HepG2 (cell line): Measurements from ENCODE around the gene MTMR3. TPM values are rescaled to one million over a fixed set of nuclear protein-coding genes. Genes with fewer than 3 reads are reported as not detected.
A peak's percentile ranks its signal among the peaks of the same experiment; 100 is the strongest.

Experiments
- ATF4 ChIP-seq, 2 experiments: fragments of 450-650 bp in 1 of 2; sonication (generic) in 1 of 2; formaldehyde crosslinking; IDR thresholded peaks; 2 replicates each; pipeline versions ENCODE4 v1.5.0 to v1.8.0; 2020 to 2022; ENCODE audit warnings: mild to moderate bottlenecking in 1 of 2, missing genetic modification reagents in 1 of 2
- CCDC6 ChIP-seq: sonication (generic); formaldehyde crosslinking; IDR thresholded peaks from 2 replicates; pipeline ENCODE4 v1.8.1; 2022; ENCODE audit warnings: mild to moderate bottlenecking, missing genetic modification reagents, moderate library complexity
- DZIP1 ChIP-seq: sonication (generic); formaldehyde crosslinking; IDR thresholded peaks from 2 replicates; pipeline ENCODE4 v1.5.0; 2020; ENCODE audit warnings: mild to moderate bottlenecking, missing genetic modification reagents
- FOXK2 ChIP-seq: fragments of 450-650 bp; IDR thresholded peaks from 2 replicates; pipeline ENCODE4 v1.6.1; 2016
- HIVEP1 ChIP-seq: sonication (generic); formaldehyde crosslinking; IDR thresholded peaks from 2 replicates; pipeline ENCODE4 v1.4.0; 2020; ENCODE audit warnings: mild to moderate bottlenecking, missing genetic modification reagents
- HNRNPH1 ChIP-seq: fragments of 200-400 bp; formaldehyde crosslinking; optimal IDR thresholded peaks from 2 replicates; pipeline ENCODE3; 2017; ENCODE audit warnings: mild to moderate bottlenecking, low read depth, low read length
- HOXA5 ChIP-seq: sonication (generic); formaldehyde crosslinking; IDR thresholded peaks from 2 replicates; pipeline ENCODE4 v1.4.0; 2020; ENCODE audit warnings: missing genetic modification reagents
- KDM3A ChIP-seq: IDR thresholded peaks from 2 replicates; pipeline ENCODE4 v1.6.1; 2018; ENCODE audit warnings: low read depth, missing compliant biosample characterization
- MIER2 ChIP-seq: IDR thresholded peaks from 2 replicates; pipeline ENCODE4 v1.6.1; 2016; ENCODE audit warnings: missing biosample characterization, missing genetic modification reagents
- MTF2 ChIP-seq: sonication (generic); formaldehyde crosslinking; IDR thresholded peaks from 2 replicates; pipeline ENCODE4 v1.5.0; 2020; ENCODE audit warnings: missing genetic modification reagents, borderline replicate concordance
- PREB ChIP-seq: sonication (generic); formaldehyde crosslinking; IDR thresholded peaks from 2 replicates; pipeline ENCODE4 v1.4.0; 2020; ENCODE audit warnings: missing genetic modification reagents
- REPIN1 ChIP-seq: sonication (generic); formaldehyde crosslinking; IDR thresholded peaks from 2 replicates; pipeline ENCODE4 v1.8.0; 2022; ENCODE audit warnings: missing genetic modification reagents, low read depth, mild to moderate bottlenecking, borderline replicate concordance
- SRF ChIP-seq: IDR thresholded peaks from 2 replicates; pipeline ENCODE4 v1.6.1; 2011; ENCODE audit warnings: mild to moderate bottlenecking, low read depth, low read length, moderate library complexity
- ZBTB7B ChIP-seq: sonication (generic); formaldehyde crosslinking; IDR thresholded peaks from 2 replicates; pipeline ENCODE4 v1.4.0; 2020; ENCODE audit warnings: missing genetic modification reagents
- ZC3H13 ChIP-seq: sonication (generic); formaldehyde crosslinking; IDR thresholded peaks from 2 replicates; pipeline ENCODE4 v1.8.1; 2023; ENCODE audit warnings: mild to moderate bottlenecking, missing genetic modification reagents, moderate library complexity
- ZNF343 ChIP-seq: sonication (generic); formaldehyde crosslinking; IDR thresholded peaks from 2 replicates; pipeline ENCODE4 v1.4.0; 2020; ENCODE audit warnings: mild to moderate bottlenecking, missing genetic modification reagents
- ZNF660 ChIP-seq: sonication (generic); formaldehyde crosslinking; IDR thresholded peaks from 2 replicates; pipeline ENCODE4 v1.5.1; 2020; ENCODE audit warnings: mild to moderate bottlenecking, low read depth, missing genetic modification reagents, borderline replicate concordance
- ZNF713 ChIP-seq: sonication (generic); formaldehyde crosslinking; IDR thresholded peaks from 2 replicates; pipeline ENCODE4 v1.4.0; 2020; ENCODE audit warnings: mild to moderate bottlenecking, missing genetic modification reagents
- ZNF747 ChIP-seq: sonication (generic); formaldehyde crosslinking; IDR thresholded peaks from 2 replicates; pipeline ENCODE4 v1.8.1; 2023; ENCODE audit warnings: missing genetic modification reagents, mild to moderate bottlenecking, borderline replicate concordance
- ZNF792 ChIP-seq: IDR thresholded peaks from 2 replicates; pipeline ENCODE4 v1.6.1; 2016
- ZNF800 ChIP-seq: sonication (generic); formaldehyde crosslinking; IDR thresholded peaks from 2 replicates; pipeline ENCODE4 v1.4.0; 2020; ENCODE audit warnings: missing genetic modification reagents
- ZSCAN31 ChIP-seq: sonication (generic); formaldehyde crosslinking; IDR thresholded peaks from 2 replicates; pipeline ENCODE4 v1.5.0; 2020; ENCODE audit warnings: low read depth, mild to moderate bottlenecking, missing genetic modification reagents
- polyA plus RNA-seq, 8 experiments: library from polyadenylated mRNA; depleted of rRNA in 3 of 8; stranded (reverse) in 7 of 8; unstranded in 1 of 8; fragments of >200 nt; fragmentation: Illumina TruSeq in 4 of 8; extraction: Trizol in 4 of 8; gene quantifications; 2 replicates each; pipeline versions ENCODE4 v1.2.1 to v1.2.3, GENCODE V29; 2011 to 2016; ENCODE audit warnings: low read depth in 4 of 8, missing spikeins in 1 of 8, mixed read lengths in 1 of 8; ENCODE audit not compliant: insufficient read depth in 1 of 8
- total RNA-seq, 5 experiments: library from RNA; depleted of rRNA; stranded (reverse); fragments of >200 nt; fragmentation: Illumina TruSeq; extraction: Trizol; gene quantifications; 2 replicates each; pipeline ENCODE4 v1.2.3, GENCODE V29; 2016; ENCODE audit warnings: low read depth in 1 of 5

The MTMR3 gene
- total and polyA plus RNA-seq, 2 of the 13 experiments (the other 11 are each of a cell fraction or from before 2014, with no cell fraction given), result 12.6 to 24.8 TPM

GRCh38 chr22:29883045-29883774 is at the start of gene MTMR3 (continued):
- TF ChIP-seq ZNF800 (no peak), ZNF660 (CRISPR knock-in tag) (no peak), ATF4 (CRISPR knock-in tag; IDR thresholded peaks at IDR 0.05) (peak in 1 of 2 experiments; percentile 46; a peak in 2 of 4 replicates), ZC3H13 (CRISPR knock-in tag) (0 out of 2 replicates have a peak, but pooled peaks have one; percentile 53), MIER2 (CRISPR knock-in tag) (no peak), REPIN1 (CRISPR knock-in tag) (no peak), HIVEP1 (no peak), CCDC6 (CRISPR knock-in tag) (0 out of 2 replicates have a peak, but pooled peaks have one; percentile 63), ZNF747 (CRISPR knock-in tag) (0 out of 2 replicates have a peak, but pooled peaks have one; percentile 13), ZNF343 (CRISPR knock-in tag) (no peak), FOXK2 (no peak), ZNF792 (peak; percentile 39), ZNF713 (CRISPR knock-in tag) (no peak), PREB (CRISPR knock-in tag) (no peak), HOXA5 (CRISPR knock-in tag) (peak; percentile 27; the same call in 1 of the 2 replicates), SRF (no peak), KDM3A (no peak), HNRNPH1 (no peak), ZSCAN31 (no peak), ZBTB7B (CRISPR knock-in tag) (peak; percentile 26; the same call in 1 of the 2 replicates), MTF2 (CRISPR knock-in tag) (peak; percentile 76; the same call in 1 of the 2 replicates), DZIP1 (CRISPR knock-in tag) (no peak)
